PC-3 (cell line): ENCODE measurements around the gene ARHGAP26. TPM values are rescaled to one million over a fixed set of nuclear protein-coding genes. Genes with fewer than 3 reads are reported as not detected.

Experiments
- ATAC-seq: fragments of 200-7000 bp; cut with Tn5 transposase; 2 replicates; pipeline ENCODE4 v1.9.1; 2020; ENCODE audit warnings: mild to moderate bottlenecking, moderate library complexity
- BruUV-seq: library from RNA; stranded (reverse); fragments of 400-500 nt; replicated peaks from 2 replicates; lab custom pipeline; 2021; lab: Mats Ljungman, UMichigan
- CTCF ChIA-PET: fragments of 300-600 bp; sonication (Branson Sonifier 250); formaldehyde crosslinking; loops from one replicate; lab custom pipeline; 2022; ENCODE audit warnings: antibody characterized with exemption; lab: Charles Lee
- POLR2A ChIA-PET: fragments of 300-600 bp; sonication (Branson Sonifier 250); formaldehyde crosslinking; loops from one replicate; lab custom pipeline; 2022; ENCODE audit warnings: antibody characterized with exemption; ENCODE audit not compliant: unreplicated experiment; lab: Charles Lee
- DNase-seq: peaks from one replicate; pipeline ENCODE4 v3.0.0-alpha.2; 2015
- H2AFZ ChIP-seq: fragments of 300-600 bp; sonication (generic); 2 replicates; pipeline ENCODE4 v1.6.0; 2016; ENCODE audit warnings: antibody characterized with exemption, low read length
- H3F3A ChIP-seq: fragments of 300-600 bp; sonication (generic); one replicate; pipeline ENCODE4 v1.6.0; 2017; ENCODE audit warnings: antibody characterized with exemption, low read length, control low read depth, mild to moderate bottlenecking; ENCODE audit not compliant: unreplicated experiment
- H3K27ac ChIP-seq: fragments of 300-600 bp; sonication (generic); 2 replicates; pipeline ENCODE4 v1.5.1; 2016; ENCODE audit warnings: mild to moderate bottlenecking, low read length
- H3K27me3 ChIP-seq: fragments of 300-600 bp; sonication (generic); 2 replicates; pipeline ENCODE4 v1.6.1; 2016; ENCODE audit warnings: low read length, mixed read lengths
- H3K36me3 ChIP-seq: fragments of 300-600 bp; sonication (generic); 2 replicates; pipeline ENCODE4 v1.6.1; 2016; ENCODE audit warnings: low read depth, mixed run types, low read length, mixed read lengths
- H3K4me1 ChIP-seq: fragments of 300-600 bp; sonication (generic); 2 replicates; pipeline ENCODE4 v1.5.1; 2016; ENCODE audit warnings: low read length; ENCODE audit not compliant: insufficient read depth
- H3K4me2 ChIP-seq: fragments of 300-600 bp; sonication (generic); 2 replicates; pipeline ENCODE4 v1.6.0; 2016; ENCODE audit warnings: low read length
- H3K4me3 ChIP-seq: fragments of 300-600 bp; sonication (generic); 2 replicates; pipeline ENCODE4 v1.5.1; 2016; ENCODE audit warnings: mild to moderate bottlenecking, low read length, mixed read lengths
- H3K79me2 ChIP-seq: fragments of 300-600 bp; sonication (generic); 2 replicates; pipeline ENCODE4 v1.6.1; 2017; ENCODE audit warnings: low read length, mixed read lengths
- H3K9ac ChIP-seq: fragments of 300-600 bp; sonication (generic); 2 replicates; pipeline ENCODE4 v1.6.0; 2016; ENCODE audit warnings: mild to moderate bottlenecking, low read length
- H3K9me2 ChIP-seq: fragments of 300-600 bp; sonication (generic); replicated peaks from 2 replicates; pipeline ENCODE4 v1.6.1; 2016; ENCODE audit warnings: mixed run types, low read length, mixed read lengths
- H3K9me3 ChIP-seq: fragments of 300-600 bp; sonication (generic); 2 replicates; pipeline ENCODE4 v1.6.1; 2016; ENCODE audit warnings: low read length, mixed read lengths
- H4K20me1 ChIP-seq: fragments of 300-600 bp; sonication (generic); 2 replicates; pipeline ENCODE4 v1.6.1; 2016; ENCODE audit warnings: low read length, mixed read lengths
- EZH2 ChIP-seq: fragments of 300-600 bp; sonication (generic); IDR thresholded peaks from one replicate; pipeline ENCODE4 v1.6.1; 2017; ENCODE audit warnings: antibody characterized with exemption, mild to moderate bottlenecking, low read length; ENCODE audit not compliant: unreplicated experiment
- EZH2phosphoT487 ChIP-seq: fragments of 300-600 bp; sonication (generic); IDR thresholded peaks from 2 replicates; pipeline ENCODE4 v1.6.1; 2018; ENCODE audit warnings: mild to moderate bottlenecking, antibody characterized with exemption, low read length, borderline replicate concordance
- intact Hi-C: fragments of 100-400 bp; cut with micrococcal nuclease; formaldehyde crosslinking; loops from 2 replicates; pipeline ENCODE4 v1.9.0; 2023
- total RNA-seq: library from RNA; depleted of rRNA; stranded (reverse); fragments of >200 nt; gene quantifications from 2 replicates; pipeline ENCODE4 v1.2.3, GENCODE V29; 2014
- TF ChIP-seq, protein P1 (sequence below): fragments of 300-600 bp; sonication (generic); conservative IDR thresholded peaks from 2 replicates; pipeline ENCODE4 v1.5.1; 2017; ENCODE audit warnings: antibody characterized with exemption, low read depth, mild to moderate bottlenecking, low read length

The ARHGAP26 gene
- total RNA-seq, 1 experiment from 2014 or later: 11.7 TPM

DNA sequence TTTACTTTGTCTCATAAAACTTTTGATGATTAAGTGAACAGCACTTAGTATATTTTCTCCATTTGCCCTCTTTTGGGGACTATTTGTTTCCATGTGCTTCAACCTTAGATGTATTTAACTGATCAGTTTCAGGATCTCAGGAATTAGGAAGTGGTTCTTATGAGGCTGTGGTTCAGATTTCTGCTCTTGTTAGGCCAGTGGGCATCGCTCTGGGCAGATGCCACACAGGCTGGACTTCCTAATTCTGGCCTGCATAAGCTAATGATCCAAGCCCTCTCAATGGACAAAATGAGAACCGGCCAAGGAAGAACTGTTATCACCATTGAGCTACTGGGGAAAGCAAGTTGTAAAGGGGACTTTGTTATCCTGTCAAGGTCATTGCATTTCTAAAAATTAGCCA is 6.9 kb downstream of the ARHGAP26 start:
- no TSS peak for BruUV-seq
- H3K79me2 ChIP-seq: peaks cover 75% of the 10 kb centered on the region
- H3K4me3 ChIP-seq: no peak overlapping the region
- ChIA-PET CTCF (no interaction called here), POLR2A (no interaction called here)
- DNase-seq (no peak), ATAC-seq (no peak)
- no peak overlapping the region for H3K27ac ChIP-seq
- H4K20me1 ChIP-seq: peaks cover 8% of the 10 kb centered on the region; the same call in 1 of the 2 replicates
- no peak overlapping the region for H2AFZ ChIP-seq
- peaks cover 15% of the 10 kb centered on the region for H3K4me1 ChIP-seq
- no peak for TF ChIP-seq EZH2phosphoT487
- H3K9me3 ChIP-seq: no peaks in the 10 kb centered on the region
- H3F3A ChIP-seq: no peaks in the 10 kb centered on the region
- H3K4me2 ChIP-seq: no peak overlapping the region
- no peaks in the 10 kb centered on the region for H3K36me3 ChIP-seq
- intact Hi-C loops: no loop called here
- H3K27me3 ChIP-seq: no peaks in the 10 kb centered on the region
- no peak overlapping the region for H3K9ac ChIP-seq
- H3K9me2 ChIP-seq: no peaks in the 10 kb centered on the region

DNA sequence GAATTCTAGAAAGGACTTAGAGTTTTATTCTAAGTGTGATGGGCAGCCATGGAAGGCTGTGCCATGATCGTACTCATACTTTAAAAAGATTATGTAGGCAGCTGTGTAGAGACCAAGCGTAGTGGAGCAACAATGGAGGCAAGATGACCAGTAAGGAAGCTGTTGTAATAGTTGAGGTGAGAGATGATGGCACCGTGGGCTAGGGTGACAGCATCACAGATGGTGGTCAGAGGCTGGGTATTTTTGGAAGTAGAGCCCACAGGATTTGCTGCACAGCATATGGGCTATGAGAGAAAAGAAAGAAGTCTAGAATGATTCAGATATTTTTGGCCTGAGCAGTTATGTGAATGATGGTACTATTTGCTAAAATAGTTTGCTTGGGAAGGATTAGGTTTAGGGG is 7.7 kb downstream of the ARHGAP26 start:
- H3K27ac ChIP-seq: no peak overlapping the region
- CTCF ChIA-PET: no interaction called here
- no peaks in the 10 kb centered on the region for H3K36me3 ChIP-seq

DNA sequence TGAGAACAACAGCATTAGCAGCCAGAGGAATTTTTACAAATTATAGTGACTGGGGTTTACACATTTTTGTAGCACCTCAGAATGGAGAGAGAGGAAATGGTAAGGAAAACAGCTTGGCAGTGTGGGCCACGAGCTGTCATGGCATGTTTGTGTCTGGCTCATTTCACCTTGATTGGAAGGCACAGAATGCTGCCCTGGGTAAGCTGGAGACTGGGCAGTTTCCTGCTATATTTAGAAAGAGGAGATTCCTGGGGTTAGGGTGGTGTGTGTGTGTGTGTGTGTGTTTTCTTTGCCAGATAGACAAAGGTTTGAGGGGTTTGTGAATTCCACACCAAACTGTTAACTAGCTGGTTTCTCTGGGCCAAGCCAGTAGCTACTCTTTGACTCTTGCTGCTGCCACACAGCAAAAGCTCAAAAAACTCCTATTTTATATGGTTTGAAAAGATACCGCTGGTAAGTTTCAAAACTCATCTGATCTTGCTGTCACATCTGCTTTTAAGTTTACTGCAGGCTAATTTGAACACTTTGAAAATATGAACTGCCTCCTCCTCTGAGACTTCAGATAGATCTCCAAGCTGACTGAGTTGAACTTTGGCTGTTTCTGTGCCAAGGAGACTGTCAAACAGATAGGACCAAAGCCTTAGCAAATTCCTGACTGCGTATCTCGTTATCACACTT is 9.1 kb downstream of the ARHGAP26 start:
- no peaks in the 10 kb centered on the region for H3K27me3 ChIP-seq
- no peak overlapping the region for H3K9ac ChIP-seq
- ATAC-seq: no peak
- POLR2A ChIA-PET: no interaction called here
- CTCF ChIA-PET: no interaction called here
- no peaks in the 10 kb centered on the region for H3K9me3 ChIP-seq
- H3K4me3 ChIP-seq: no peak overlapping the region
- no peaks in the 10 kb centered on the region for H3F3A ChIP-seq
- no peak overlapping the region for H3K27ac ChIP-seq
- DNase-seq: no peak
- H3K4me1 ChIP-seq: 0 out of 2 replicates have a peak, but pooled peaks cover 5% of the 10 kb centered on the region
- BruUV-seq: no TSS peak
- H3K4me2 ChIP-seq: no peak overlapping the region
- no peak overlapping the region for H2AFZ ChIP-seq
- intact Hi-C loops: no loop called here
- H3K9me2 ChIP-seq: no peaks in the 10 kb centered on the region
- peaks cover 53% of the 10 kb centered on the region for H3K79me2 ChIP-seq
- no peaks in the 10 kb centered on the region for H3K36me3 ChIP-seq
- no peak for TF ChIP-seq EZH2
- TF ChIP-seq, protein P1, sequence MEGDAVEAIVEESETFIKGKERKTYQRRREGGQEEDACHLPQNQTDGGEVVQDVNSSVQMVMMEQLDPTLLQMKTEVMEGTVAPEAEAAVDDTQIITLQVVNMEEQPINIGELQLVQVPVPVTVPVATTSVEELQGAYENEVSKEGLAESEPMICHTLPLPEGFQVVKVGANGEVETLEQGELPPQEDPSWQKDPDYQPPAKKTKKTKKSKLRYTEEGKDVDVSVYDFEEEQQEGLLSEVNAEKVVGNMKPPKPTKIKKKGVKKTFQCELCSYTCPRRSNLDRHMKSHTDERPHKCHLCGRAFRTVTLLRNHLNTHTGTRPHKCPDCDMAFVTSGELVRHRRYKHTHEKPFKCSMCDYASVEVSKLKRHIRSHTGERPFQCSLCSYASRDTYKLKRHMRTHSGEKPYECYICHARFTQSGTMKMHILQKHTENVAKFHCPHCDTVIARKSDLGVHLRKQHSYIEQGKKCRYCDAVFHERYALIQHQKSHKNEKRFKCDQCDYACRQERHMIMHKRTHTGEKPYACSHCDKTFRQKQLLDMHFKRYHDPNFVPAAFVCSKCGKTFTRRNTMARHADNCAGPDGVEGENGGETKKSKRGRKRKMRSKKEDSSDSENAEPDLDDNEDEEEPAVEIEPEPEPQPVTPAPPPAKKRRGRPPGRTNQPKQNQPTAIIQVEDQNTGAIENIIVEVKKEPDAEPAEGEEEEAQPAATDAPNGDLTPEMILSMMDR: no peak
- TF ChIP-seq EZH2phosphoT487: no peak
- no peaks in the 10 kb centered on the region for H4K20me1 ChIP-seq

More for the DNA sequence above, 7.7 kb downstream of the ARHGAP26 start:
- DNase-seq (no peak), ATAC-seq (no peak)
- peaks cover 8% of the 10 kb centered on the region for H3K4me1 ChIP-seq
- no peaks in the 10 kb centered on the region for H3F3A ChIP-seq
- intact Hi-C loops: loop anchor here (1.0 kb wide), 1 partner anchor 8 kb away; no protein-coding TSS in a partner anchor
- no peaks in the 10 kb centered on the region for H3K9me3 ChIP-seq
- no peak overlapping the region for H2AFZ ChIP-seq
- H3K4me3 ChIP-seq: no peak overlapping the region
- BruUV-seq: no TSS peak
- no peaks in the 10 kb centered on the region for H3K27me3 ChIP-seq
- H3K4me2 ChIP-seq: no peak overlapping the region
- TF ChIP-seq EZH2: no peak
- no peak for TF ChIP-seq EZH2phosphoT487
- TF ChIP-seq, protein P1: no peak
- H4K20me1 ChIP-seq: peaks cover 2% of the 10 kb centered on the region; the same call in 1 of the 2 replicates
- H3K79me2 ChIP-seq: peaks cover 68% of the 10 kb centered on the region
- no peaks in the 10 kb centered on the region for H3K9me2 ChIP-seq
- POLR2A ChIA-PET: no interaction called here
- no peak overlapping the region for H3K9ac ChIP-seq
